WTC11 (cell line): ENCODE results near the gene FAM149B1. TPM values are rescaled to one million over a fixed set of nuclear protein-coding genes. Genes with fewer than 3 reads are reported as not detected.

Experiments
- ATAC-seq: fragments of 200-7000 bp; cut with Tn5 transposase; 2 replicates; pipeline ENCODE4 v1.10.0; 2021; ENCODE audit warnings: mild to moderate bottlenecking, moderate library complexity
- CTCF ChIA-PET: fragments of 300-600 bp; sonication (Branson Sonifier 250); formaldehyde crosslinking; loops from one replicate; lab custom pipeline; 2021; ENCODE audit warnings: antibody characterized with exemption; lab: Charles Lee
- POLR2A ChIA-PET: fragments of 350-600 bp; sonication (Branson Sonifier 250); formaldehyde crosslinking; loops from one replicate; lab custom pipeline; 2021; ENCODE audit warnings: antibody characterized with exemption; lab: Charles Lee
- DNase-seq: peaks from one replicate; pipeline ENCODE4 v3.0.0; 2021; ENCODE audit warnings: low spot score
- H3K27ac Mint-ChIP-seq: 2 replicates; pipeline ENCODE4 v1.8.0; 2021; ENCODE audit warnings: mixed read lengths
- H3K27me3 Mint-ChIP-seq: 2 replicates; pipeline ENCODE4 v1.8.0; 2021; ENCODE audit warnings: low read depth, mild to moderate bottlenecking, moderate library complexity, mixed read lengths
- H3K36me3 Mint-ChIP-seq: 2 replicates; pipeline ENCODE4 v1.8.0; 2021; ENCODE audit warnings: mixed read lengths
- H3K4me1 Mint-ChIP-seq: 2 replicates; pipeline ENCODE4 v1.8.0; 2022; ENCODE audit warnings: mixed read lengths
- H3K4me3 Mint-ChIP-seq: 2 replicates; pipeline ENCODE4 v1.8.0; 2021; ENCODE audit warnings: mild to moderate bottlenecking, moderate library complexity, mixed read lengths
- H3K9me3 Mint-ChIP-seq: 2 replicates; pipeline ENCODE4 v1.8.0; 2021; ENCODE audit warnings: mixed read lengths
- ETV6 ChIP-seq: sonication (generic); formaldehyde crosslinking; IDR thresholded peaks from 2 replicates; pipeline ENCODE4 v1.8.1; 2022; ENCODE audit warnings: mild to moderate bottlenecking, missing genetic modification reagents
- FOXJ3 ChIP-seq: sonication (generic); formaldehyde crosslinking; IDR thresholded peaks from 2 replicates; pipeline ENCODE4 v1.9.0; 2021; ENCODE audit warnings: missing genetic modification reagents, mild to moderate bottlenecking, borderline replicate concordance
- FOXK1 ChIP-seq: sonication (generic); formaldehyde crosslinking; IDR thresholded peaks from 2 replicates; pipeline ENCODE4 v1.8.0; 2022; ENCODE audit warnings: mild to moderate bottlenecking, moderate library complexity, missing genetic modification reagents
- IRF2 ChIP-seq: sonication (generic); formaldehyde crosslinking; IDR thresholded peaks from 2 replicates; pipeline ENCODE4 v1.8.0; 2022; ENCODE audit warnings: low read depth, missing genetic modification reagents, borderline replicate concordance
- NFATC4 ChIP-seq: fragments of 250-450 bp; sonication (Bioruptor Pico); IDR thresholded peaks from 2 replicates; pipeline ENCODE4 v1.9.0; 2021; ENCODE audit warnings: mild to moderate bottlenecking
- NFE2L1 ChIP-seq: sonication (generic); formaldehyde crosslinking; IDR thresholded peaks from 2 replicates; pipeline ENCODE4 v1.8.1; 2023; ENCODE audit warnings: missing genetic modification reagents
- NR3C1 ChIP-seq: sonication (generic); formaldehyde crosslinking; conservative IDR thresholded peaks from 2 replicates; pipeline ENCODE4 v1.8.1; 2023; ENCODE audit warnings: low read depth, mild to moderate bottlenecking, missing genetic modification reagents
- PRRX2 ChIP-seq: fragments of 250-450 bp; sonication (Bioruptor Pico); IDR thresholded peaks from 2 replicates; pipeline ENCODE4 v1.8.0; 2021; ENCODE audit warnings: mild to moderate bottlenecking
- RELA ChIP-seq: sonication (generic); formaldehyde crosslinking; IDR thresholded peaks from 2 replicates; pipeline ENCODE4 v1.8.1; 2022; ENCODE audit warnings: missing genetic modification reagents, mild to moderate bottlenecking, borderline replicate concordance
- SOX15 ChIP-seq: fragments of 250-450 bp; sonication (Bioruptor Pico); IDR thresholded peaks from 2 replicates; pipeline ENCODE4 v1.9.0; 2021; ENCODE audit warnings: mild to moderate bottlenecking
- TCF7 ChIP-seq: sonication (generic); formaldehyde crosslinking; IDR thresholded peaks from 2 replicates; pipeline ENCODE4 v1.8.0; 2022; ENCODE audit warnings: mild to moderate bottlenecking, low read depth, missing genetic modification reagents, moderate library complexity
- TEAD4 ChIP-seq: sonication (generic); formaldehyde crosslinking; IDR thresholded peaks from 2 replicates; pipeline ENCODE4 v1.8.0; 2022; ENCODE audit warnings: mild to moderate bottlenecking, missing genetic modification reagents
- ZNF232 ChIP-seq: sonication (generic); formaldehyde crosslinking; IDR thresholded peaks from 2 replicates; pipeline ENCODE4 v1.8.0; 2022; ENCODE audit warnings: mild to moderate bottlenecking, missing genetic modification reagents
- ZNF263 ChIP-seq: sonication (generic); formaldehyde crosslinking; IDR thresholded peaks from 2 replicates; pipeline ENCODE4 v1.8.1; 2022; ENCODE audit warnings: low read depth, mild to moderate bottlenecking, moderate library complexity, missing genetic modification reagents
- ZNF317 ChIP-seq: sonication (generic); formaldehyde crosslinking; IDR thresholded peaks from 2 replicates; pipeline ENCODE4 v1.8.1; 2023; ENCODE audit warnings: low read depth, mild to moderate bottlenecking, moderate library complexity, missing genetic modification reagents, borderline replicate concordance
- ZNF416 ChIP-seq: fragments of 250-450 bp; sonication (Bioruptor Pico); IDR thresholded peaks from 2 replicates; pipeline ENCODE4 v1.9.0; 2021; ENCODE audit warnings: mild to moderate bottlenecking, inconsistent platforms
- ZNF423 ChIP-seq: fragments of 250-450 bp; sonication (Bioruptor Pico); IDR thresholded peaks from 2 replicates; pipeline ENCODE4 v2.1.2; 2022; ENCODE audit warnings: mild to moderate bottlenecking, moderate library complexity
- total RNA-seq: library from RNA; stranded (reverse); gene quantifications from 3 replicates; pipeline ENCODE4 v1.2.3, GENCODE V29; 2021
- TF ChIP-seq, protein P1 (sequence below): sonication (generic); formaldehyde crosslinking; IDR thresholded peaks from 2 replicates; pipeline ENCODE4 v1.8.0; 2023; ENCODE audit warnings: mild to moderate bottlenecking, missing genetic modification reagents
- TF ChIP-seq, protein P2 (sequence below): sonication (generic); formaldehyde crosslinking; IDR thresholded peaks from 2 replicates; pipeline ENCODE4 v1.8.1; 2022; ENCODE audit warnings: mild to moderate bottlenecking, moderate library complexity, missing genetic modification reagents
- TF ChIP-seq, protein P3 (sequence below): fragments of 250-450 bp; sonication (Bioruptor Pico); IDR thresholded peaks from 2 replicates; pipeline ENCODE4 v1.8.0; 2021; ENCODE audit warnings: mild to moderate bottlenecking
- TF ChIP-seq, protein P4 (sequence below): fragments of 250-450 bp; sonication (Bioruptor Pico); IDR thresholded peaks from 2 replicates; pipeline ENCODE4 v1.9.0; 2021; ENCODE audit warnings: mild to moderate bottlenecking
- TF ChIP-seq, protein P5 (sequence below): sonication (generic); formaldehyde crosslinking; IDR thresholded peaks from 2 replicates; pipeline ENCODE4 v1.8.0; 2022; ENCODE audit warnings: mild to moderate bottlenecking, missing genetic modification reagents
- TF ChIP-seq, protein P6 (sequence below): sonication (generic); formaldehyde crosslinking; IDR thresholded peaks from 2 replicates; pipeline ENCODE4 v1.8.0; 2022; ENCODE audit warnings: missing genetic modification reagents
- TF ChIP-seq, protein P7 (sequence below): sonication (generic); formaldehyde crosslinking; IDR thresholded peaks from 2 replicates; pipeline ENCODE4 v1.8.0; 2022; ENCODE audit warnings: mild to moderate bottlenecking, missing genetic modification reagents
- TF ChIP-seq, protein P8 (sequence below): sonication (generic); formaldehyde crosslinking; IDR thresholded peaks from 2 replicates; pipeline ENCODE4 v1.8.1; 2023; ENCODE audit warnings: mild to moderate bottlenecking, missing genetic modification reagents

The FAM149B1 gene
- total RNA-seq, 1 experiment from 2014 or later: 13.8 TPM

DNA sequence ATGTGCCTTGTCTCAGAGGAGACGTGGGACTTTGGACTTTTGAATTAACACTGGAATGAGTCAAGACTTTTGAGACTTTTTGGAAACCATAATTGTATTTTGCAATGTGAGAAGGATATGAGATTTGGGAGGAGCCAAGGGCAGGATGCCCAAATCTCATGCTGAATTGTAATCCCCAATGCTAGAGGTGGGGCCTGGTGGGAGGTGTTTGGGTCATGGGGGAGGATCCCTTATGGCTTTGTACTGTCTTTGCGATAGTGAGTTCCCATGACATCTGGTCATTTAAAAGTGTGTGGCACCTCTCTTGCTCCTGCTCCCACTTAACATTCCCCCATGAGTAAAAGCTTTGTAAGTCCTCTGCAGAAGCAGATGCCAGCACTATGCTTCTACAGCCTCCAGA is 40.0 kb downstream of the FAM149B1 start:
- ChIA-PET CTCF (no interaction called here), POLR2A (no interaction called here)
- H3K4me1 Mint-ChIP-seq: no peaks in the 10 kb centered on the region
- no peak overlapping the region for H3K4me3 Mint-ChIP-seq
- H3K27ac Mint-ChIP-seq: no peak overlapping the region
- peaks cover 40% of the 10 kb centered on the region for H3K36me3 Mint-ChIP-seq
- H3K27me3 Mint-ChIP-seq: no peaks in the 10 kb centered on the region; the same call in none of the 2 replicates
- ATAC-seq (no peak), DNase-seq (no peak)
- peaks cover 33% of the 10 kb centered on the region for H3K9me3 Mint-ChIP-seq
- no peak for TF ChIP-seq NR3C1 (CRISPR knock-in tag)
- TF ChIP-seq, protein P1, sequence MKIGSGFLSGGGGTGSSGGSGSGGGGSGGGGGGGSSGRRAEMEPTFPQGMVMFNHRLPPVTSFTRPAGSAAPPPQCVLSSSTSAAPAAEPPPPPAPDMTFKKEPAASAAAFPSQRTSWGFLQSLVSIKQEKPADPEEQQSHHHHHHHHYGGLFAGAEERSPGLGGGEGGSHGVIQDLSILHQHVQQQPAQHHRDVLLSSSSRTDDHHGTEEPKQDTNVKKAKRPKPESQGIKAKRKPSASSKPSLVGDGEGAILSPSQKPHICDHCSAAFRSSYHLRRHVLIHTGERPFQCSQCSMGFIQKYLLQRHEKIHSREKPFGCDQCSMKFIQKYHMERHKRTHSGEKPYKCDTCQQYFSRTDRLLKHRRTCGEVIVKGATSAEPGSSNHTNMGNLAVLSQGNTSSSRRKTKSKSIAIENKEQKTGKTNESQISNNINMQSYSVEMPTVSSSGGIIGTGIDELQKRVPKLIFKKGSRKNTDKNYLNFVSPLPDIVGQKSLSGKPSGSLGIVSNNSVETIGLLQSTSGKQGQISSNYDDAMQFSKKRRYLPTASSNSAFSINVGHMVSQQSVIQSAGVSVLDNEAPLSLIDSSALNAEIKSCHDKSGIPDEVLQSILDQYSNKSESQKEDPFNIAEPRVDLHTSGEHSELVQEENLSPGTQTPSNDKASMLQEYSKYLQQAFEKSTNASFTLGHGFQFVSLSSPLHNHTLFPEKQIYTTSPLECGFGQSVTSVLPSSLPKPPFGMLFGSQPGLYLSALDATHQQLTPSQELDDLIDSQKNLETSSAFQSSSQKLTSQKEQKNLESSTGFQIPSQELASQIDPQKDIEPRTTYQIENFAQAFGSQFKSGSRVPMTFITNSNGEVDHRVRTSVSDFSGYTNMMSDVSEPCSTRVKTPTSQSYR (CRISPR knock-in tag): no peak
- TF ChIP-seq, protein P2, sequence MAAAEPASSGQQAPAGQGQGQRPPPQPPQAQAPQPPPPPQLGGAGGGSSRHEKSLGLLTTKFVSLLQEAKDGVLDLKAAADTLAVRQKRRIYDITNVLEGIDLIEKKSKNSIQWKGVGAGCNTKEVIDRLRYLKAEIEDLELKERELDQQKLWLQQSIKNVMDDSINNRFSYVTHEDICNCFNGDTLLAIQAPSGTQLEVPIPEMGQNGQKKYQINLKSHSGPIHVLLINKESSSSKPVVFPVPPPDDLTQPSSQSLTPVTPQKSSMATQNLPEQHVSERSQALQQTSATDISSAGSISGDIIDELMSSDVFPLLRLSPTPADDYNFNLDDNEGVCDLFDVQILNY (CRISPR knock-in tag): no peak
- no peak for TF ChIP-seq ZNF423
- TF ChIP-seq, protein P3, sequence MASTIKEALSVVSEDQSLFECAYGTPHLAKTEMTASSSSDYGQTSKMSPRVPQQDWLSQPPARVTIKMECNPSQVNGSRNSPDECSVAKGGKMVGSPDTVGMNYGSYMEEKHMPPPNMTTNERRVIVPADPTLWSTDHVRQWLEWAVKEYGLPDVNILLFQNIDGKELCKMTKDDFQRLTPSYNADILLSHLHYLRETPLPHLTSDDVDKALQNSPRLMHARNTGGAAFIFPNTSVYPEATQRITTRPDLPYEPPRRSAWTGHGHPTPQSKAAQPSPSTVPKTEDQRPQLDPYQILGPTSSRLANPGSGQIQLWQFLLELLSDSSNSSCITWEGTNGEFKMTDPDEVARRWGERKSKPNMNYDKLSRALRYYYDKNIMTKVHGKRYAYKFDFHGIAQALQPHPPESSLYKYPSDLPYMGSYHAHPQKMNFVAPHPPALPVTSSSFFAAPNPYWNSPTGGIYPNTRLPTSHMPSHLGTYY (CRISPR knock-in tag): no peak
- no peak for TF ChIP-seq PRRX2 (CRISPR knock-in tag)
- TF ChIP-seq ZNF317 (CRISPR knock-in tag): no peak
- TF ChIP-seq, protein P4, sequence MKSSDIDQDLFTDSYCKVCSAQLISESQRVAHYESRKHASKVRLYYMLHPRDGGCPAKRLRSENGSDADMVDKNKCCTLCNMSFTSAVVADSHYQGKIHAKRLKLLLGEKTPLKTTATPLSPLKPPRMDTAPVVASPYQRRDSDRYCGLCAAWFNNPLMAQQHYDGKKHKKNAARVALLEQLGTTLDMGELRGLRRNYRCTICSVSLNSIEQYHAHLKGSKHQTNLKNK: no peak
- TF ChIP-seq FOXJ3 (CRISPR knock-in tag): no peak
- no peak for TF ChIP-seq RELA (CRISPR knock-in tag)
- no peak for TF ChIP-seq NFATC4 (CRISPR knock-in tag)
- no peak for TF ChIP-seq ZNF232 (CRISPR knock-in tag)
- no peak for TF ChIP-seq ETV6 (CRISPR knock-in tag)
- TF ChIP-seq IRF2 (CRISPR knock-in tag): no peak
- no peak for TF ChIP-seq NFE2L1 (CRISPR knock-in tag)
- no peak for TF ChIP-seq TEAD4 (CRISPR knock-in tag)

DNA sequence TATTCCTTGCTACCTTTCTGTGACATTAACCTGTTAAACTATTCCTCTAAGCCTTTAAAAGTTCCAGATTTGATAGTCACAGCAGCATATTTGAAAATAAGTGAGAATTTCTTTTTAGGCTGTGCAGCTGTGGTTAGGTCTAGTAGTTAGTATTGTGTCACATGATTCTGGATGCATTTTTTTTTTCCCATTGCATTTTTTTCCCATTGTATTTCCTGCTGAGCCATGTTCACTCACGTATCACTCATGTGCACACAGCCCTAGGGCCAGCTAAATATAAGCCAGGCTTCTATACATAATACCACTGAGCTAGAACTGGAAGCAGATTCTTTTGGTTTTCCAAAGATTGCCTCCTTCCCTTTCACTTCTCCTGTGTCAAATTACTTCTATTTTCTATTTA is 41.8 kb downstream of the FAM149B1 start:
- ChIA-PET POLR2A (no interaction called here), CTCF (no interaction called here)
- no peak overlapping the region for H3K27ac Mint-ChIP-seq
- peaks cover 34% of the 10 kb centered on the region for H3K36me3 Mint-ChIP-seq
- DNase-seq (no peak), ATAC-seq (no peak)
- H3K4me3 Mint-ChIP-seq: no peak overlapping the region
- H3K27me3 Mint-ChIP-seq: no peaks in the 10 kb centered on the region; the same call in none of the 2 replicates
- peaks cover 29% of the 10 kb centered on the region for H3K9me3 Mint-ChIP-seq
- no peaks in the 10 kb centered on the region for H3K4me1 Mint-ChIP-seq
- TF ChIP-seq, protein P5, sequence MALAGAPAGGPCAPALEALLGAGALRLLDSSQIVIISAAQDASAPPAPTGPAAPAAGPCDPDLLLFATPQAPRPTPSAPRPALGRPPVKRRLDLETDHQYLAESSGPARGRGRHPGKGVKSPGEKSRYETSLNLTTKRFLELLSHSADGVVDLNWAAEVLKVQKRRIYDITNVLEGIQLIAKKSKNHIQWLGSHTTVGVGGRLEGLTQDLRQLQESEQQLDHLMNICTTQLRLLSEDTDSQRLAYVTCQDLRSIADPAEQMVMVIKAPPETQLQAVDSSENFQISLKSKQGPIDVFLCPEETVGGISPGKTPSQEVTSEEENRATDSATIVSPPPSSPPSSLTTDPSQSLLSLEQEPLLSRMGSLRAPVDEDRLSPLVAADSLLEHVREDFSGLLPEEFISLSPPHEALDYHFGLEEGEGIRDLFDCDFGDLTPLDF: no peak
- TF ChIP-seq ZNF263: no peak
- TF ChIP-seq SOX15 (CRISPR knock-in tag): no peak
- TF ChIP-seq, protein P6, sequence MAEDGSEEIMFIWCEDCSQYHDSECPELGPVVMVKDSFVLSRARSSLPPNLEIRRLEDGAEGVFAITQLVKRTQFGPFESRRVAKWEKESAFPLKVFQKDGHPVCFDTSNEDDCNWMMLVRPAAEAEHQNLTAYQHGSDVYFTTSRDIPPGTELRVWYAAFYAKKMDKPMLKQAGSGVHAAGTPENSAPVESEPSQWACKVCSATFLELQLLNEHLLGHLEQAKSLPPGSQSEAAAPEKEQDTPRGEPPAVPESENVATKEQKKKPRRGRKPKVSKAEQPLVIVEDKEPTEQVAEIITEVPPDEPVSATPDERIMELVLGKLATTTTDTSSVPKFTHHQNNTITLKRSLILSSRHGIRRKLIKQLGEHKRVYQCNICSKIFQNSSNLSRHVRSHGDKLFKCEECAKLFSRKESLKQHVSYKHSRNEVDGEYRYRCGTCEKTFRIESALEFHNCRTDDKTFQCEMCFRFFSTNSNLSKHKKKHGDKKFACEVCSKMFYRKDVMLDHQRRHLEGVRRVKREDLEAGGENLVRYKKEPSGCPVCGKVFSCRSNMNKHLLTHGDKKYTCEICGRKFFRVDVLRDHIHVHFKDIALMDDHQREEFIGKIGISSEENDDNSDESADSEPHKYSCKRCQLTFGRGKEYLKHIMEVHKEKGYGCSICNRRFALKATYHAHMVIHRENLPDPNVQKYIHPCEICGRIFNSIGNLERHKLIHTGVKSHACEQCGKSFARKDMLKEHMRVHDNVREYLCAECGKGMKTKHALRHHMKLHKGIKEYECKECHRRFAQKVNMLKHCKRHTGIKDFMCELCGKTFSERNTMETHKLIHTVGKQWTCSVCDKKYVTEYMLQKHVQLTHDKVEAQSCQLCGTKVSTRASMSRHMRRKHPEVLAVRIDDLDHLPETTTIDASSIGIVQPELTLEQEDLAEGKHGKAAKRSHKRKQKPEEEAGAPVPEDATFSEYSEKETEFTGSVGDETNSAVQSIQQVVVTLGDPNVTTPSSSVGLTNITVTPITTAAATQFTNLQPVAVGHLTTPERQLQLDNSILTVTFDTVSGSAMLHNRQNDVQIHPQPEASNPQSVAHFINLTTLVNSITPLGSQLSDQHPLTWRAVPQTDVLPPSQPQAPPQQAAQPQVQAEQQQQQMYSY (CRISPR knock-in tag): no peak
- TF ChIP-seq FOXK1 (CRISPR knock-in tag): no peak
- no peak for TF ChIP-seq ZNF416 (CRISPR knock-in tag)
- TF ChIP-seq, protein P7, sequence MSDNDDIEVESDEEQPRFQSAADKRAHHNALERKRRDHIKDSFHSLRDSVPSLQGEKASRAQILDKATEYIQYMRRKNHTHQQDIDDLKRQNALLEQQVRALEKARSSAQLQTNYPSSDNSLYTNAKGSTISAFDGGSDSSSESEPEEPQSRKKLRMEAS: no peak
- TF ChIP-seq TCF7 (CRISPR knock-in tag): no peak
- TF ChIP-seq, protein P8, sequence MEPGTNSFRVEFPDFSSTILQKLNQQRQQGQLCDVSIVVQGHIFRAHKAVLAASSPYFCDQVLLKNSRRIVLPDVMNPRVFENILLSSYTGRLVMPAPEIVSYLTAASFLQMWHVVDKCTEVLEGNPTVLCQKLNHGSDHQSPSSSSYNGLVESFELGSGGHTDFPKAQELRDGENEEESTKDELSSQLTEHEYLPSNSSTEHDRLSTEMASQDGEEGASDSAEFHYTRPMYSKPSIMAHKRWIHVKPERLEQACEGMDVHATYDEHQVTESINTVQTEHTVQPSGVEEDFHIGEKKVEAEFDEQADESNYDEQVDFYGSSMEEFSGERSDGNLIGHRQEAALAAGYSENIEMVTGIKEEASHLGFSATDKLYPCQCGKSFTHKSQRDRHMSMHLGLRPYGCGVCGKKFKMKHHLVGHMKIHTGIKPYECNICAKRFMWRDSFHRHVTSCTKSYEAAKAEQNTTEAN (CRISPR knock-in tag): no peak
